ENCODE results near the gene FARSA.
"Not testable (repeated sequence)": the region's sequence is repeated elsewhere in the genome, so short reads cannot be mapped to it uniquely, and the experiment has no call there.

FARSA gene

DNA sequence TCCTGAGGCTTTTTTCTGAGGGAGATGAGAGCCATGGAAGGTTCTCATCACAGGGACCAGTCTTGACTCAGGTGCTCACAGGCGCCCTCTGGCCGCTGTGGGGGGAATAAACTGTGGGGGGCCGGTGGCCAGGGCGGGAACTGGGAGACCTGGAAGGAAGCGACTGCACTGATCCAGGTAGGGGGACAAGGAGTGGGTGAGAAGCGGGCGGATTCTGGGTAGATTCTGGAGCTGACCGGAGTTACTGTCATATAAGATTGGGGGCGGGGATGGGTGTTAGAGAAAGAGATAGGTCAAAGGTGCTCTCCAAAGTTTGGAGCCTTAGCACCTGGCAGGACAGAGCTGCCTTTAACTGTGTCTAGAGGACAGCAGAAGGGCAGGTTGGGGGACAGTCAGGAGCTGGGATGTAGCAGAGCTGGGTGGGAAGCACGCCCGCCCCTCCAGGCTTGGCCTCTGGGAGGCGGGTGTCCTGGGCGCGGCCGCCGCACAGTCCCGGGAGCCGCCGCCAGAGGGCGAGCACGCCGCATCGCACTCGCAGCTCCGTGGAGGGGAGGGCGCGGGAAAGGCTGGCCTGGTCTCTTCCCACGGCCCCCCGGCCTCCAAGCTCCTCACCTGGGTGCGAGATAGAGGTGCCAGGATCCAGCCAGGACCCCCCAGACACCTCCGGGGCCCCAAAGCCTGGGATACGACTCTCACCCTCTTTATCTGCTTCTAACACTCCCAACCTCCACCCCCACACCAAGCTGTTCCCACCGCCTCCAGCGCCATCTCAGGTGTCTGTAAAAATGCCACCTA lies 31.7 kb upstream of the FARSA start:
- peak overlapping the region; percentile 90 for H2AFZ ChIP-seq (ENCODE audit: low read length)
- no CpG with 5 or more reads among the region's 34 CpGs for WGBS, 2 donors (ENCODE audit: extremely low coverage in 2 of 2, insufficient read length in 2 of 2, insufficient replicate concordance in 1 of 2)
- peak overlapping the region; percentile 68 for H3K27ac ChIP-seq (replicated peaks; ENCODE audit: low read length)
- H2BK5ac ChIP-seq (ENCODE audit: low read length), result no peak overlapping the region
- H3K9ac ChIP-seq (ENCODE audit: low read depth, low read length, poor library complexity), result peak overlapping the region; percentile 83
- H2BK15ac ChIP-seq (ENCODE audit: low read length), result peak overlapping the region; percentile 86
- H2AK5ac ChIP-seq (ENCODE audit: low read depth, low read length), result no peak overlapping the region
- H3K79me1 ChIP-seq (ENCODE audit: low read depth, low read length), result no peaks in the 10 kb centered on the region
- H4K91ac ChIP-seq (ENCODE audit: low read depth, low read length, poor library complexity), result no peak overlapping the region
- no peak overlapping the region for H2BK12ac ChIP-seq (ENCODE audit: low read length)
- peak overlapping the region; percentile 88 for H3K18ac ChIP-seq (ENCODE audit: low read length)
- no peaks in the 10 kb centered on the region for H3K9me3 ChIP-seq (replicated peaks in 1 of 2; ENCODE audit: control insufficient read depth in 2 of 2, insufficient read depth in 1 of 2, low read depth in 1 of 2, low read length in 2 of 2)
- DNase-seq (ENCODE audit: low spot score), result peak; percentile 72
- H3K14ac ChIP-seq (ENCODE audit: low read length), result peak overlapping the region; percentile 47
- peak overlapping the region; percentile 31 to 34 for H3K4me3 ChIP-seq (ENCODE audit: low read length in 2 of 2)
- H3K36me3 ChIP-seq (replicated peaks in 1 of 2; ENCODE audit: control insufficient read depth in 2 of 2, insufficient read depth in 2 of 2, low read length in 2 of 2), result no peaks in the 10 kb centered on the region
- H4K8ac ChIP-seq (ENCODE audit: low read depth, low read length), result no peak overlapping the region
- H3K23ac ChIP-seq (ENCODE audit: low read depth, low read length, poor library complexity), result peak overlapping the region; percentile 85
- peaks cover 3 to 5% of the 10 kb centered on the region in 2 donors for H3K4me1 ChIP-seq (ENCODE audit: control insufficient read depth in 2 of 2, insufficient read depth in 1 of 2, low read depth in 1 of 2, low read length in 2 of 2)
- peaks cover 0 to 12% (median 0%) of the 10 kb centered on the region in 3 experiments for H3K27me3 ChIP-seq (ENCODE audit: control insufficient read depth in 3 of 3, insufficient read depth in 3 of 3, low read depth in 1 of 3, low read length in 3 of 3)
- no peak overlapping the region for H2BK120ac ChIP-seq (ENCODE audit: low read depth, low read length)
- H3K4me2 ChIP-seq (ENCODE audit: insufficient read depth, low read length, poor library complexity, severe bottlenecking), result peak overlapping the region; percentile 67
- no peak overlapping the region for H3K4ac ChIP-seq (ENCODE audit: low read length)

DNA sequence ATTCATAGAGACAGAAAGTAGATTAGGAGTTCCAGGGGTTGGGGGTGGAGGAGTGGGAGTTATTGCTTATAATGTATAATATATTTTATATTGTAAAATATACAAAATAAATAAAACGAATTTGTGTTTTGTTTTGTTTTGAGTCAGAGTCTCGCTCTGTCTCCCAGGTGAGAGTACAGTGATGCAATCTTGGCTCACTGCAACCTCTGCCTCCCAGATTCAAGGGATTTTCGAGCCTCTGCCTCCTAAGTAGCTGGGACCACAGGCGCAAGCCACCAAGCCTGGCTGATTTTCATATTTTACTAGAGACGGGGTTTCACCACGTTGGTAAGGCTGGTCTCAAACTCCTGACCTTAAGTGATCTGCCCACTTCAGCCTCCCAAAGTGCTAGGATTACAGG lies 26.0 kb upstream of the FARSA start:
- no peak overlapping the region for H3K4ac ChIP-seq (ENCODE audit: low read length)
- peaks cover 7 to 15% of the 10 kb centered on the region in 2 donors for H3K36me3 ChIP-seq (replicated peaks in 1 of 2; ENCODE audit: control insufficient read depth in 2 of 2, insufficient read depth in 2 of 2, low read length in 2 of 2)
- no peak overlapping the region for H3K4me3 ChIP-seq (ENCODE audit: low read length in 2 of 2)
- no peak overlapping the region for H2BK12ac ChIP-seq (ENCODE audit: low read length)
- H3K27me3 ChIP-seq (ENCODE audit: control insufficient read depth in 3 of 3, insufficient read depth in 3 of 3, low read depth in 1 of 3, low read length in 3 of 3), result no peaks in the 10 kb centered on the region
- no peak overlapping the region for H2BK5ac ChIP-seq (ENCODE audit: low read length)
- no peak overlapping the region for H2AFZ ChIP-seq (ENCODE audit: low read length)
- no peak overlapping the region for H4K8ac ChIP-seq (ENCODE audit: low read depth, low read length)
- H3K27ac ChIP-seq (replicated peaks; ENCODE audit: low read length), result no peak overlapping the region
- no peaks in the 10 kb centered on the region for H3K4me1 ChIP-seq (ENCODE audit: control insufficient read depth in 2 of 2, insufficient read depth in 1 of 2, low read depth in 1 of 2, low read length in 2 of 2)
- H3K4me2 ChIP-seq (ENCODE audit: insufficient read depth, low read length, poor library complexity, severe bottlenecking), result no peak overlapping the region
- no peaks in the 10 kb centered on the region for H3K9me3 ChIP-seq (replicated peaks in 1 of 2; ENCODE audit: control insufficient read depth in 2 of 2, insufficient read depth in 1 of 2, low read depth in 1 of 2, low read length in 2 of 2)
- no peak overlapping the region for H2AK5ac ChIP-seq (ENCODE audit: low read depth, low read length)
- H4K91ac ChIP-seq (ENCODE audit: low read depth, low read length, poor library complexity), result no peak overlapping the region
- no CpG with 5 or more reads among the region's 6 CpGs for WGBS, 2 donors (ENCODE audit: extremely low coverage in 2 of 2, insufficient read length in 2 of 2, insufficient replicate concordance in 1 of 2)
- no peak overlapping the region for H3K9ac ChIP-seq (ENCODE audit: low read depth, low read length, poor library complexity)
- H3K18ac ChIP-seq (ENCODE audit: low read length), result no peak overlapping the region
- H3K79me1 ChIP-seq (ENCODE audit: low read depth, low read length), result peaks cover 11% of the 10 kb centered on the region
- no peak overlapping the region for H3K23ac ChIP-seq (ENCODE audit: low read depth, low read length, poor library complexity)
- DNase-seq (ENCODE audit: low spot score), result no peak
- H2BK15ac ChIP-seq (ENCODE audit: low read length), result no peak overlapping the region
- no peak overlapping the region for H2BK120ac ChIP-seq (ENCODE audit: low read depth, low read length)
- no peak overlapping the region for H3K14ac ChIP-seq (ENCODE audit: low read length)

DNA sequence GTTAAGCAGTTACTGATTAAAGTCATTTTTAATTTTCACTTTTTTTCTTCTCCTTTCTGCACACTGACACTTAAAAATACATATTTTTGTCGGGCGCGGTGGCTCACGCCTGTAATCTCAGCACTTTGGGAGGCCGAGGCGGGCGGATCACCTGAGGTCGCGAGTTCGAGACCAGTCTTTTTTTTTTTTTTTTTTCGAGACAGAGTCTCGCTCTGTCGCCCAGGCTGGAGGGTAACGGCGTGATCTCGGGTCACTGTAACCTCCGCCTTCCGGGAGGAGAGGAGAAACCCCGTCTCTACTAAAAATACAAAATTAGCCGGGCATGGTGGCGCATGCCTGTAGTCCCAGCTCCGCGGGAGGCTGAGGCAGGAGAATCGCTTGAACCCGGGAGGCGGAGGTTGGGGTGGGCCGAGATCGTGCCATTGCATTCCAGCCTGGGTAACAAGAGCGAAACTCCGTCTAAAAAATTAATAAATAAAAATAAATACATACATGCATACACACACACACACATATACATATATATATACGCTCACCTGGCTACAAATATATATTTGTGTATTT lies 24.0 kb upstream of the FARSA start:
- H3K4me3 ChIP-seq (ENCODE audit: low read length in 2 of 2), result peak overlapping the region in 1 of 2 donors; percentile 99
- H4K91ac ChIP-seq (ENCODE audit: low read depth, low read length, poor library complexity); H2BK12ac ChIP-seq (ENCODE audit: low read length); H3K9ac ChIP-seq (ENCODE audit: low read depth, low read length, poor library complexity); H3K4me1 ChIP-seq (ENCODE audit: control insufficient read depth in 2 of 2, insufficient read depth in 1 of 2, low read depth in 1 of 2, low read length in 2 of 2); H2BK15ac ChIP-seq (ENCODE audit: low read length); H3K14ac ChIP-seq (ENCODE audit: low read length); H3K9me3 ChIP-seq (replicated peaks in 1 of 2; ENCODE audit: control insufficient read depth in 2 of 2, insufficient read depth in 1 of 2, low read depth in 1 of 2, low read length in 2 of 2); H3K4ac ChIP-seq (ENCODE audit: low read length); H3K27me3 ChIP-seq (ENCODE audit: control insufficient read depth in 3 of 3, insufficient read depth in 3 of 3, low read depth in 1 of 3, low read length in 3 of 3); DNase-seq (ENCODE audit: low spot score); H2AK5ac ChIP-seq (ENCODE audit: low read depth, low read length); H3K18ac ChIP-seq (ENCODE audit: low read length); H2BK5ac ChIP-seq (ENCODE audit: low read length); H2BK120ac ChIP-seq (ENCODE audit: low read depth, low read length); H4K8ac ChIP-seq (ENCODE audit: low read depth, low read length); H3K23ac ChIP-seq (ENCODE audit: low read depth, low read length, poor library complexity): not testable (repeated sequence)
- peak overlapping the region; percentile 69 for H3K27ac ChIP-seq (replicated peaks; ENCODE audit: low read length)
- H2AFZ ChIP-seq (ENCODE audit: low read length), result peak overlapping the region; percentile 96
- H3K79me1 ChIP-seq (ENCODE audit: low read depth, low read length), result peaks cover 11% of the 10 kb centered on the region
- H3K36me3 ChIP-seq (replicated peaks in 1 of 2; ENCODE audit: control insufficient read depth in 2 of 2, insufficient read depth in 2 of 2, low read length in 2 of 2), result peaks cover 12 to 36% of the 10 kb centered on the region in 2 donors
- no CpG with 5 or more reads among the region's 31 CpGs for WGBS, 2 donors (ENCODE audit: extremely low coverage in 2 of 2, insufficient read length in 2 of 2, insufficient replicate concordance in 1 of 2)
- H3K4me2 ChIP-seq (ENCODE audit: insufficient read depth, low read length, poor library complexity, severe bottlenecking), result peak overlapping the region; percentile 71
